H1 (cell line): ENCODE measurements around the gene JAKMIP2.

Experiments
- CEBPB ChIP-seq: IDR thresholded peaks from 2 replicates; pipeline ENCODE4 v1.6.1; 2012; ENCODE audit warnings: low read depth, low read length
- CREB1 ChIP-seq: IDR thresholded peaks from 2 replicates; pipeline ENCODE4 v1.6.1; 2012; ENCODE audit warnings: inconsistent platforms
- CTCF ChIP-seq, 3 experiments: IDR thresholded peaks; 1 replicate in 2 of 3; 2 replicates in 1 of 3; pipeline versions ENCODE4 v1.5.1 to v1.6.1; 2011; ENCODE audit warnings: low read length in 3 of 3, mild to moderate bottlenecking in 3 of 3, inconsistent platforms in 2 of 3, low read depth in 1 of 3, moderate library complexity in 1 of 3; ENCODE audit not compliant: insufficient read depth in 1 of 3; ENCODE audit errors: control extremely low read depth in 1 of 3
- EP300 ChIP-seq, 2 experiments: IDR thresholded peaks; 1 replicate in 1 of 2; 2 replicates in 1 of 2; pipeline ENCODE4 v1.6.1; 2011 to 2012; ENCODE audit warnings: low read depth in 2 of 2, low read length in 2 of 2, mild to moderate bottlenecking in 2 of 2, borderline replicate concordance in 1 of 2, inconsistent platforms in 1 of 2, moderate library complexity in 1 of 2
- EZH2 ChIP-seq: fragments of 200-600 bp; sonication (generic); IDR thresholded peaks from 2 replicates; pipeline ENCODE4 v1.7.1; 2012; ENCODE audit warnings: low read depth, mild to moderate bottlenecking, moderate library complexity, low read length, inconsistent platforms; ENCODE audit not compliant: severe bottlenecking
- POLR2A ChIP-seq, 2 experiments: IDR thresholded peaks; 1 replicate in 1 of 2; 2 replicates in 1 of 2; pipeline ENCODE4 v1.6.1; 2011; ENCODE audit warnings: low read depth in 2 of 2, low read length in 2 of 2, mild to moderate bottlenecking in 2 of 2; ENCODE audit errors: control extremely low read depth in 1 of 2
- POLR2AphosphoS5 ChIP-seq: IDR thresholded peaks from 2 replicates; pipeline ENCODE4 v1.6.1; 2011; ENCODE audit warnings: low read depth, low read length
- RNF2 ChIP-seq: fragments of 200-900, 300-1000 bp; sonication (generic); IDR thresholded peaks from 2 replicates; pipeline ENCODE4 v1.7.1; 2016; ENCODE audit warnings: borderline replicate concordance, low read depth, mild to moderate bottlenecking, antibody characterized with exemption, low read length; ENCODE audit not compliant: poor library complexity, severe bottlenecking; ENCODE audit errors: missing control alignments
- SIN3A ChIP-seq, 2 experiments: IDR thresholded peaks in 1 of 2; conservative IDR thresholded peaks in 1 of 2; 2 replicates each; pipeline ENCODE4 v1.6.1; 2011 to 2012; ENCODE audit warnings: low read length in 2 of 2, improper control_type of control experiment in 1 of 2, low read depth in 1 of 2, mild to moderate bottlenecking in 1 of 2
- SP1 ChIP-seq: IDR thresholded peaks from 2 replicates; pipeline ENCODE4 v1.6.1; 2011; ENCODE audit warnings: low read depth, low read length
- SUZ12 ChIP-seq: fragments of 200-600 bp; sonication (generic); IDR thresholded peaks from 2 replicates; pipeline ENCODE4 v1.6.1; 2012; ENCODE audit warnings: mild to moderate bottlenecking, inconsistent platforms, low read length, moderate library complexity, mixed read lengths
- YY1 ChIP-seq: IDR thresholded peaks from 2 replicates; pipeline ENCODE4 v1.6.1; 2011; ENCODE audit warnings: low read depth, mild to moderate bottlenecking, low read length

DNA sequence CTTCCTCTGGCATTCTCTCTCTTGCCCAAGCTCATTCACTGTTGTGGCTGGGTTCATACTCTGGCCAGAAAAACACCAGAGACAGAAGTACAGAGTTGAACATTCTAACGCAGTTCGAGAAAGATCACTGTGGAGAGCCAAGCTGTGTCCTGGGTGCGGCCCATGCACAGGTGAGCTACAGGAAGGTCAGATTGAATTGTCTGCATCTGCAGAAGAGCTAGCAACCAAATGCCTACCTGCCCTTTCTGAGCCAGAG lies 145.9 kb downstream of the JAKMIP2 start:
- TF ChIP-seq CTCF (IDR thresholded peaks at IDR 0.05; ENCODE audit: control extremely low read depth in 1 of 3, insufficient read depth in 1 of 3, low read depth in 1 of 3, low read length in 3 of 3) (no peak), EZH2 (no peak), SUZ12 (no peak), SIN3A (conservative IDR thresholded peaks at IDR 0.05 in 1 of 2, IDR thresholded peaks at IDR 0.05 in 1 of 2; ENCODE audit: low read depth in 1 of 2, low read length in 2 of 2) (no peak), POLR2A (IDR thresholded peaks at IDR 0.05; ENCODE audit: control extremely low read depth in 1 of 2, low read depth in 2 of 2, low read length in 2 of 2) (no peak), YY1 (no peak), CEBPB (no peak), SP1 (no peak), EP300 (IDR thresholded peaks at IDR 0.05; ENCODE audit: borderline replicate concordance in 1 of 2, low read depth in 2 of 2, low read length in 2 of 2) (no peak), POLR2AphosphoS5 (no peak), CREB1 (no peak), RNF2 (no peak)
